GM21526 (cell line): ENCODE data around the gene TMEM120B.
"Not testable (repeated sequence)": the region's sequence is repeated elsewhere in the genome, so short reads cannot be mapped to it uniquely, and the experiment has no call there.

Experiments
- ATAC-seq: cut with Tn5 transposase; IDR thresholded peaks from one replicate; pipeline ENCODE4 v1.9.1; 2021; ENCODE audit warnings: moderate library complexity; ENCODE audit not compliant: unreplicated experiment, low FRiP score

TMEM120B gene

GRCh38 chr12:121712461-121713256 lies at the start of gene TMEM120B:
Gene TMEM120B, plus strand, starts transcription at chr12:121712752. Its CDS starts 144 bp downstream, at chr12:121712896.
- ATAC-seq = peak; percentile 66

- no peak for ATAC-seq
These were observed 49.0 kb upstream of the TMEM120B start for GRCh38 chr12:121663610-121663929.

- not testable (repeated sequence) for ATAC-seq
These were observed 45.7 kb upstream of the TMEM120B start for GRCh38 chr12:121666829-121667228.

GRCh38 chr12:121668750-121669520 lies 43.6 kb upstream of the TMEM120B start:
- ATAC-seq = no peak

GRCh38 chr12:121669521-121669900 lies 43.0 kb upstream of the TMEM120B start, which contains the start of gene MORN3:
Gene MORN3, minus strand, starts transcription at chr12:121669654. Its CDS starts 171 bp downstream, at chr12:121669483.
- no peak for ATAC-seq

GRCh38 chr12:121673013-121673511 lies 39.5 kb upstream of the TMEM120B start:
- ATAC-seq = no peak

- no peak for ATAC-seq
These were observed 36.4 kb upstream of the TMEM120B start for GRCh38 chr12:121676190-121676589.

GRCh38 chr12:121678305-121678704 lies 34.2 kb upstream of the TMEM120B start:
- ATAC-seq = no peak

GRCh38 chr12:121678716-121679300 lies 33.7 kb upstream of the TMEM120B start:
- no peak for ATAC-seq

- not testable (repeated sequence) for ATAC-seq
These were observed 32.8 kb upstream of the TMEM120B start for GRCh38 chr12:121679661-121680197.

- ATAC-seq = no peak
These were observed 23.6 kb upstream of the TMEM120B start for GRCh38 chr12:121688966-121689365.

GRCh38 chr12:121689430-121689829 lies 23.1 kb upstream of the TMEM120B start:
- no peak for ATAC-seq

- not testable (repeated sequence) for ATAC-seq
These were observed 19.8 kb upstream of the TMEM120B start for GRCh38 chr12:121692744-121693143.

GRCh38 chr12:121693155-121693687 lies 19.3 kb upstream of the TMEM120B start:
- no peak for ATAC-seq

- ATAC-seq = no peak
These were observed 15.4 kb upstream of the TMEM120B start for GRCh38 chr12:121697093-121697698.

GRCh38 chr12:121697861-121698260 lies 14.7 kb upstream of the TMEM120B start:
- not testable (repeated sequence) for ATAC-seq

- no peak for ATAC-seq
These were observed 10.8 kb upstream of the TMEM120B start for GRCh38 chr12:121701667-121702277.

- ATAC-seq = no peak
These were observed 9.6 kb upstream of the TMEM120B start for GRCh38 chr12:121702944-121703343.

GRCh38 chr12:121705514-121705913 lies 7.0 kb upstream of the TMEM120B start:
- no peak for ATAC-seq
